HAP-1 (cell line): ENCODE results near the gene ASPA.

Source experiments
- DNase-seq, 2 experiments: peaks; one replicate each; pipeline ENCODE4 v3.0.0-alpha.2; 2016 to 2020; ENCODE audit warnings: low spot score in 2 of 2
- H3K27me3 ChIP-seq: fragments of 250-450 bp; sonication (Bioruptor Pico); 2 replicates; pipeline ENCODE4 v1.5.1; 2020; ENCODE audit warnings: low read depth, mild to moderate bottlenecking, moderate library complexity
- H3K36me3 ChIP-seq: fragments of 250-450 bp; sonication (Bioruptor Pico); replicated peaks from 2 replicates; pipeline ENCODE4 v1.5.1; 2020; ENCODE audit warnings: mild to moderate bottlenecking
- H3K4me1 ChIP-seq: fragments of 250-450 bp; sonication (Bioruptor Pico); 2 replicates; pipeline ENCODE4 v1.5.1; 2020; ENCODE audit warnings: mild to moderate bottlenecking
- H3K4me3 ChIP-seq: fragments of 250-450 bp; sonication (Bioruptor Pico); 2 replicates; pipeline ENCODE4 v1.5.1; 2020; ENCODE audit warnings: mild to moderate bottlenecking, moderate library complexity
- H3K9me3 ChIP-seq: fragments of 250-450 bp; sonication (Bioruptor Pico); 2 replicates; pipeline ENCODE4 v1.5.1; 2020; ENCODE audit warnings: mild to moderate bottlenecking, moderate library complexity
- in situ Hi-C: fragments of 300-500 bp; cut with MboI; formaldehyde crosslinking; loops from 3 replicates; pipeline ENCODE4 v1.14.3; 2020; ENCODE audit warnings: low sequenced_read_pairs, inconsistent platforms, mixed read lengths

Gene ASPA

GRCh38 chr17:3532106-3532858 lies 56.5 kb downstream of the ASPA start:
- no peak for DNase-seq
- H3K4me3 ChIP-seq, result no peak overlapping the region
- peaks cover 6% of the 10 kb centered on the region for H3K4me1 ChIP-seq
- no peaks in the 10 kb centered on the region for H3K36me3 ChIP-seq
- no peaks in the 10 kb centered on the region for H3K9me3 ChIP-seq
- no peaks in the 10 kb centered on the region for H3K27me3 ChIP-seq
- in situ Hi-C loops, result no loop called here

GRCh38 chr17:3532859-3533142 lies 57.0 kb downstream of the ASPA start:
- in situ Hi-C loops, result no loop called here
- DNase-seq, result no peak
- Histone ChIP-seq H3K9me3 (no peaks in the 10 kb centered on the region), H3K4me3 (no peak overlapping the region), H3K4me1 (peaks cover 6% of the 10 kb centered on the region), H3K27me3 (no peaks in the 10 kb centered on the region), H3K36me3 (no peaks in the 10 kb centered on the region)

- DNase-seq, result no peak
- peaks cover 6% of the 10 kb centered on the region for H3K4me1 ChIP-seq
- H3K9me3 ChIP-seq, result no peaks in the 10 kb centered on the region
- H3K36me3 ChIP-seq, result no peaks in the 10 kb centered on the region
- no peaks in the 10 kb centered on the region for H3K27me3 ChIP-seq
- in situ Hi-C loops, result no loop called here
- H3K4me3 ChIP-seq, result no peak overlapping the region
These were observed 58.0 kb downstream of the ASPA start for GRCh38 chr17:3533752-3534151.

- DNase-seq, result peak in 1 of 2 experiments; percentile 46
- in situ Hi-C loops, result no loop called here
- H3K4me3 ChIP-seq, result no peak overlapping the region
These were observed 59.1 kb downstream of the ASPA start for GRCh38 chr17:3534881-3535252.

GRCh38 chr17:3535253-3535995 lies 59.6 kb downstream of the ASPA start:
- in situ Hi-C loops, result no loop called here
- Histone ChIP-seq H3K4me3 (peak overlapping the region; percentile 25), H3K9me3 (no peaks in the 10 kb centered on the region), H3K36me3 (no peaks in the 10 kb centered on the region), H3K4me1 (peaks cover 2% of the 10 kb centered on the region), H3K27me3 (no peaks in the 10 kb centered on the region)
- DNase-seq, result peak; percentile 53 to 83

More at GRCh38 chr17:3534881-3535252, 59.1 kb downstream of the ASPA start:
- H3K4me1 ChIP-seq, result peaks cover 6% of the 10 kb centered on the region
- H3K27me3 ChIP-seq, result no peaks in the 10 kb centered on the region
- H3K36me3 ChIP-seq, result no peaks in the 10 kb centered on the region
- no peaks in the 10 kb centered on the region for H3K9me3 ChIP-seq

- H3K36me3 ChIP-seq, result no peaks in the 10 kb centered on the region
- H3K9me3 ChIP-seq, result no peaks in the 10 kb centered on the region
- H3K4me3 ChIP-seq, result no peak overlapping the region
- in situ Hi-C loops, result no loop called here
- DNase-seq, result no peak
- H3K27me3 ChIP-seq, result no peaks in the 10 kb centered on the region
- no peaks in the 10 kb centered on the region for H3K4me1 ChIP-seq
These were observed 60.9 kb downstream of the ASPA start for GRCh38 chr17:3536716-3537115.

GRCh38 chr17:3539881-3540540 lies 64.2 kb downstream of the ASPA start:
- Histone ChIP-seq H3K27me3 (no peaks in the 10 kb centered on the region), H3K36me3 (no peaks in the 10 kb centered on the region)
- in situ Hi-C loops, result no loop called here

GRCh38 chr17:3542410-3543088 lies 66.8 kb downstream of the ASPA start:
- in situ Hi-C loops, result no loop called here
- no peak overlapping the region for H3K4me3 ChIP-seq
- no peaks in the 10 kb centered on the region for H3K9me3 ChIP-seq
- no peaks in the 10 kb centered on the region for H3K27me3 ChIP-seq
- DNase-seq, result no peak
- H3K36me3 ChIP-seq, result no peaks in the 10 kb centered on the region
- H3K4me1 ChIP-seq, result no peaks in the 10 kb centered on the region

More at GRCh38 chr17:3539881-3540540, 64.2 kb downstream of the ASPA start:
- H3K4me1 ChIP-seq, result no peaks in the 10 kb centered on the region
- no peaks in the 10 kb centered on the region for H3K9me3 ChIP-seq
- no peak for DNase-seq
- H3K4me3 ChIP-seq, result no peak overlapping the region

GRCh38 chr17:3543453-3543852 lies 67.7 kb downstream of the ASPA start:
- Histone ChIP-seq H3K27me3 (no peaks in the 10 kb centered on the region), H3K4me1 (no peaks in the 10 kb centered on the region), H3K36me3 (no peaks in the 10 kb centered on the region), H3K4me3 (no peak overlapping the region), H3K9me3 (no peaks in the 10 kb centered on the region)
- no peak for DNase-seq
- in situ Hi-C loops, result no loop called here

- Histone ChIP-seq H3K4me3 (no peak overlapping the region), H3K27me3 (no peaks in the 10 kb centered on the region), H3K4me1 (no peaks in the 10 kb centered on the region), H3K9me3 (no peaks in the 10 kb centered on the region), H3K36me3 (no peaks in the 10 kb centered on the region)
- in situ Hi-C loops, result no loop called here
- DNase-seq, result no peak
These were observed 68.6 kb downstream of the ASPA start for GRCh38 chr17:3544365-3544764.

- H3K27me3 ChIP-seq, result no peaks in the 10 kb centered on the region
- no peak for DNase-seq
- H3K4me1 ChIP-seq, result no peaks in the 10 kb centered on the region
- no peaks in the 10 kb centered on the region for H3K9me3 ChIP-seq
- no peak overlapping the region for H3K4me3 ChIP-seq
- H3K36me3 ChIP-seq, result no peaks in the 10 kb centered on the region
- in situ Hi-C loops, result no loop called here
These were observed 69.4 kb downstream of the ASPA start for GRCh38 chr17:3545151-3545550.

GRCh38 chr17:3546521-3546920 lies 70.7 kb downstream of the ASPA start:
- Histone ChIP-seq H3K36me3 (no peaks in the 10 kb centered on the region), H3K27me3 (no peaks in the 10 kb centered on the region), H3K9me3 (no peaks in the 10 kb centered on the region), H3K4me3 (no peak overlapping the region), H3K4me1 (no peaks in the 10 kb centered on the region)
- no peak for DNase-seq
- in situ Hi-C loops, result no loop called here

- DNase-seq, result no peak
- Histone ChIP-seq H3K4me1 (no peaks in the 10 kb centered on the region), H3K27me3 (no peaks in the 10 kb centered on the region), H3K4me3 (no peak overlapping the region), H3K36me3 (no peaks in the 10 kb centered on the region), H3K9me3 (no peaks in the 10 kb centered on the region)
- in situ Hi-C loops, result no loop called here
These were observed 71.2 kb downstream of the ASPA start for GRCh38 chr17:3546997-3547396.

- in situ Hi-C loops, result no loop called here
- H3K36me3 ChIP-seq, result no peaks in the 10 kb centered on the region
- H3K4me3 ChIP-seq, result no peak overlapping the region
- no peaks in the 10 kb centered on the region for H3K9me3 ChIP-seq
- H3K27me3 ChIP-seq, result no peaks in the 10 kb centered on the region
- H3K4me1 ChIP-seq, result no peaks in the 10 kb centered on the region
- no peak for DNase-seq
These were observed 71.8 kb downstream of the ASPA start for GRCh38 chr17:3547628-3548027.
